GM12892 (cell line): ENCODE results near the gene TCF15. TPM values are rescaled to one million over a fixed set of nuclear protein-coding genes. Genes with fewer than 3 reads are reported as not detected.

Source experiments
- DNase-seq: peaks from one replicate; pipeline ENCODE4 v3.0.0; 2011; ENCODE audit not compliant: insufficient read length
- FAIRE-seq: peaks from 2 replicates; lab custom pipeline; 2011; peaks lifted over from hg19 to GRCh38; lab: Jason Lieb, UNC
- POLR2A ChIP-seq: IDR thresholded peaks from 2 replicates; pipeline ENCODE4 v1.6.1; 2011; ENCODE audit warnings: low read depth, low read length, control low read depth
- POLR2AphosphoS5 ChIP-seq: IDR thresholded peaks from 2 replicates; pipeline ENCODE4 v1.6.1; 2011; ENCODE audit warnings: low read depth, low read length, control low read depth
- TAF1 ChIP-seq: IDR thresholded peaks from 2 replicates; pipeline ENCODE4 v1.6.1; 2011; ENCODE audit warnings: low read depth, mild to moderate bottlenecking, control low read depth, low read length, borderline replicate concordance
- polyA plus RNA-seq: library from polyadenylated mRNA; unstranded; fragments of >200 nt; gene quantifications from one replicate; pipeline ENCODE4 v1.2.1, GENCODE V29; 2012; ENCODE audit warnings: missing spikeins, inconsistent platforms; ENCODE audit not compliant: missing spikeins

The TCF15 gene
- 0.17 TPM for polyA plus RNA-seq

GRCh38 chr20:610130-611046 is at the start of gene TCF15:
Gene TCF15, minus strand, starts transcription at chr20:610309. Its CDS starts 72 bp downstream, at chr20:610237.
- no peak for TF ChIP-seq POLR2A
- TF ChIP-seq TAF1 = no peak
- no peak for TF ChIP-seq POLR2AphosphoS5
- DNase-seq (no peak), FAIRE-seq (no peak)

- FAIRE-seq = no peak
- no peak for DNase-seq
- no peak for TF ChIP-seq POLR2A
- no peak for TF ChIP-seq POLR2AphosphoS5
- no peak for TF ChIP-seq TAF1
Measured at GRCh38 chr20:658731-659291, 48.7 kb upstream of the TCF15 start.

- FAIRE-seq (no peak), DNase-seq (no peak)
- no peak for TF ChIP-seq POLR2A
- no peak for TF ChIP-seq POLR2AphosphoS5
- no peak for TF ChIP-seq TAF1
Measured at GRCh38 chr20:658202-658601, 48.1 kb upstream of the TCF15 start.

DNA sequence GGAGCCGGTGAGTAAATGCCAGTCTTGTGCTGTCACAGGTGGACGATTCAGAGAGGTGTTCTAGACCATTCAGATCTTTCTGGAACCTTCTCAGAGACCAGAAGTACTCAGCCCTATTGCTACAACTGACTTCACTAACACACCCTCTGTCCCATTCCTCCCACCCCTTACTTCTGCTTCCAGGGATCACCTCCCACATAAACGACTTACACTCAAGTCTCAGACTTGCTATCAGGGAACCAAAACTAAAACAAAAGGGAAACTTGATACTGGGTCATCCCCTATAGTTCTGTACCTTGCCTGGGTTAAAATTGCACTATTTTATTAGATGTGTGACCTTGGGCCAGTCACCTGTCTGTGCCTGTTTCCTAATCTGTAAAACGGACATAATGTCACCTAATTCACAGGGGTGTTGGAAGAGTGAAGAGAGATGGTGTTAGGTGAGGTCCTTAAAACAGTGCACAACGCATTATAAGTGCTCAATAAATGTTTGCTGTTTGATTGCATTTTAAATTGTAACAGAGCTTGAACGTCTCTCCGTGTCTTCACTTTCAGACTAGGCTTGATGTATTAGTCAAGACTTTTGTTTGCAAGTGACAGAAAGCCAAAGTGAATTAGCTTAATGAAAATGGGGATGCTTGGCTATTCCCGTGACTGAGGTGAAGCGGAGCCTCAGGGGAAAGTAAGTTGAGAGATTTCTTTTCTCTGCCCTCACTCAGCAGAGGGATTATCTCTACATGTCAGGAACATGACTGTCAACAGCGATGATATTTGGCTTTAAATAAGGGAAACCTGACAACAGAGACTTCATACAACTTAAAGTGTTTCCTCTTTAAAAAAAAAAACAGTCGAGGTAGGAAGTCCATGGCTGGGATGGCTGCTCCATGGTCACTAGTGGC is 45.9 kb upstream of the TCF15 start:
- FAIRE-seq (no peak), DNase-seq (no peak)
- TF ChIP-seq POLR2A (no peak), POLR2AphosphoS5 (no peak), TAF1 (no peak)

DNA sequence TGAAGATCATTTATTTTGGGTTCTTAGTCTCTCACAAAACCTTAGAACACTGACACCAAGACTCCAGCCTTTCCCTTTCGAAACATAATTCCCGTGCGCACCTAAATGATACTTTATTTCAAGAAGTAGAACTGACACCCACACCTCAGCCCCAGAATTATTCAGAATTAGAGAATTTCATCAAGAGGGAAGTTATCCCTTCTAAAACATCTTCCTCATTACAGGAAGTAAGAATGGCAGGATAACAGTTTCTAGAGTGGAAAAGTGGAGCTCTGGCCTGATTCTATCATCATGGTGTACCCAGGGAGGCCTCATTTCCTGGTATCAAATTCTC is 44.3 kb upstream of the TCF15 start:
- TF ChIP-seq POLR2AphosphoS5 (no peak), POLR2A (no peak), TAF1 (no peak)
- FAIRE-seq = no peak

DNA sequence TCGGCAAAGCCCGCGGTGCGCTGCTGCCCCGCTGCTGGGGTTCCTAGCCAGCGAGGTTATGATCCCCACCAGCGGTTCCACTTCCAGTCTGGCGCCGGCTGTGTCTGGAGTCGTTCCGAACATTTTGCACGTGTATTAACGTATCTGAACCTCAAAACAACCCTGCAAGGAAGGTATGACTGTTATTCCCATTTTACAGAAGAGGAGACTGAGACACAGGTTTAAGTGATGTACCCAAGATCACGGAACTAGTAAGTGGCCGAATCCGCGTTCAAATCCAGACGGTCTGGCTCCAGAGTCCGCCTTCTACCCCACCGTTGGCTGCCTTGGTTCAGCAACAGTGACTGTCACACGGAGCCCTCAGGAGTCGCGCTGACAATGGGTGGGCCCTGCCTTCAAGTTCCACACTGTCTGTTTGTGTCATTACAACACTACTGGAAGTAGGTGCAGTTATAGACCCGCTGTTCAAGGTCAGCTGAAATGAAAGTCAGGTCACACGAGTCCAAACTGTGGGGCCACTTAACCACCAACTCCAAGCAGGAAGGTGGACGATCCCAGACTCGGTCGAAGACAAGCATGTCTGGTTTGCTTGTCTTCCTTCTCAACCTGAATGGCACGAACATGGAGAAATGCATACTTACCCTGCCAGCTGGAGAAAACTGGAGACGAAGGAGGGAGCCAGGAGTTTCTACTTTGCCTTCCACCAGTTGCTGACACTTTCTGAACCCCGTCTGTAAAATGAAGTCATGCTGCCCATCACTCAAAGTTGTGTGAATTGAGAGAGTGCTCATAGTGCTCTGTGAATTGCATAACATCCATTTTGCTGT is 43.7 kb upstream of the TCF15 start:
- FAIRE-seq (no peak), DNase-seq (no peak)
- TF ChIP-seq POLR2A (no peak), POLR2AphosphoS5 (no peak), TAF1 (no peak)

More for the DNA sequence above, 44.3 kb upstream of the TCF15 start:
- DNase-seq = no peak

- FAIRE-seq (peak; percentile 70), DNase-seq (peak; percentile 89)
- TF ChIP-seq TAF1 (no peak), POLR2A (peak; percentile 77; the same call in 1 of the 2 replicates)
Measured at GRCh38 chr20:653110-653589, 43.0 kb upstream of the TCF15 start, which contains the start of gene SRXN1. Gene SRXN1, minus strand, starts transcription at chr20:653200. Its CDS starts 15 bp downstream, at chr20:653185.

DNA sequence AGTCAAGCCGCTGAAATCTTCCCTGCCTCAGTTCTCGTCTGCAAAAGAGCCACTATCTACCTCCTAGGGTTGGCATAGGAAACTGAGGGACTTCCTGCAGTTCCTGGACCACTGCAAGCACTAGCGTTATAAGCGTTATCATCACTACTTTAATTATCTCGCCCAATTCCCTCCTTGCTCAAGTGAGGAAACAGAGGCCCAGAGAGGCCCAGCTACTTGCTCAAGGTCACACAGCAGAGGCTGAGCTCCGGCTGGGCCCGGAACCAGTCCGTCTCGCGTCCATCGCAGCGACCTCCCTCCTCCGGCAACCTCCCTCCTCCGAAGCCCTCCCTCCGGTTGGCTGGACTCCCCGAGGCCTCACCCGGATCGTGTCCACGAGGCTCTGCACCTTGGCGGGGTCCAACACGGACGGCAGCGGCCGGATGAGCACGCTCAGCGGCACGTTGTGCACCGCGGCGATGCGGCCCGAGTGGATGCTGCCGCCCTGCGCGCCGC is 42.6 kb upstream of the TCF15 start:
- peak; percentile 38 for FAIRE-seq
- no peak for DNase-seq

GRCh38 chr20:651713-652614 is 41.9 kb upstream of the TCF15 start:
- TF ChIP-seq POLR2A (no peak), POLR2AphosphoS5 (no peak), TAF1 (no peak)
- peak; percentile 54 for FAIRE-seq
- no peak for DNase-seq

More for the DNA sequence above, 42.6 kb upstream of the TCF15 start:
- TF ChIP-seq POLR2AphosphoS5 (0 out of 2 replicates have a peak, but pooled peaks have one; percentile 31), TAF1 (no peak)

GRCh38 chr20:650954-651353 is 40.8 kb upstream of the TCF15 start:
- FAIRE-seq (no peak), DNase-seq (no peak)

More at GRCh38 chr20:650954-651353, 40.8 kb upstream of the TCF15 start:
- no peak for TF ChIP-seq POLR2AphosphoS5
- TF ChIP-seq TAF1 = no peak
- TF ChIP-seq POLR2A = no peak
